Suprapubic skin (tissue), 4 donors: Measurements from ENCODE around the gene TEF. TPM values are rescaled to one million over a fixed set of nuclear protein-coding genes. Genes with fewer than 3 reads are reported as not detected.
"Not testable (repeated sequence)": the region's sequence is repeated elsewhere in the genome, so short reads cannot be mapped to it uniquely, and the experiment has no call there.

Source experiments
- DNase-seq, 2 donors: peaks; one replicate each; pipeline ENCODE4 v3.0.0-alpha.2; 2019; ENCODE audit warnings: low spot score in 2 of 2
- H3K27ac ChIP-seq: fragments of 200-600 bp; sonication (generic); one replicate; pipeline ENCODE4 v1.5.1; 2019
- H3K27me3 ChIP-seq: fragments of 200-600 bp; sonication (generic); one replicate; pipeline ENCODE4 v1.5.1; 2019
- H3K36me3 ChIP-seq: fragments of 200-600 bp; sonication (generic); one replicate; pipeline ENCODE4 v1.5.1; 2019
- H3K4me1 ChIP-seq: fragments of 200-600 bp; sonication (generic); one replicate; pipeline ENCODE4 v1.5.1; 2019
- H3K4me3 ChIP-seq: fragments of 200-600 bp; sonication (generic); one replicate; pipeline ENCODE4 v1.5.1; 2019; ENCODE audit warnings: mild to moderate bottlenecking
- H3K9me3 ChIP-seq: fragments of 200-600 bp; sonication (generic); one replicate; pipeline ENCODE4 v1.5.1; 2019
- EP300 ChIP-seq: sonication (generic); formaldehyde crosslinking; IDR thresholded peaks from one replicate; pipeline ENCODE4 v1.6.1; 2017; ENCODE audit warnings: antibody characterized with exemption
- POLR2A ChIP-seq, 2 donors: fragments of 450-650 bp; IDR thresholded peaks; one replicate each; pipeline ENCODE4 v1.6.1; 2017; ENCODE audit warnings: antibody characterized with exemption in 2 of 2, mild to moderate bottlenecking in 2 of 2, moderate library complexity in 2 of 2
- POLR2AphosphoS5 ChIP-seq, 3 donors: sonication (generic); formaldehyde crosslinking; IDR thresholded peaks; one replicate each; pipeline ENCODE4 v1.6.1; 2017; ENCODE audit warnings: antibody characterized with exemption in 3 of 3
- WGBS: methylation state at CpG from one replicate; pipeline ENCODE4 v1.1.5; 2018; 5-methylcytosine and 5-hydroxymethylcytosine counted together
- total RNA-seq, 4 donors: library from RNA; depleted of rRNA; stranded (reverse); fragments of >200 nt; gene quantifications; one replicate each; pipeline ENCODE4 v1.1.0, GENCODE V29; 2016
- TF ChIP-seq, protein P1 (sequence below), 2 donors: fragments of 200-600 bp in 1 of 2; fragments of 450-650 bp in 1 of 2; sonication (generic) in 1 of 2; IDR thresholded peaks; one replicate each; pipeline ENCODE4 v1.5.1; 2016 to 2019; ENCODE audit warnings: antibody characterized with exemption in 2 of 2, mild to moderate bottlenecking in 1 of 2, moderate library complexity in 1 of 2

TEF gene
- total RNA-seq, 4 donors from 2014 or later, result 36.1 to 87.4 (median 46.8) TPM

DNA sequence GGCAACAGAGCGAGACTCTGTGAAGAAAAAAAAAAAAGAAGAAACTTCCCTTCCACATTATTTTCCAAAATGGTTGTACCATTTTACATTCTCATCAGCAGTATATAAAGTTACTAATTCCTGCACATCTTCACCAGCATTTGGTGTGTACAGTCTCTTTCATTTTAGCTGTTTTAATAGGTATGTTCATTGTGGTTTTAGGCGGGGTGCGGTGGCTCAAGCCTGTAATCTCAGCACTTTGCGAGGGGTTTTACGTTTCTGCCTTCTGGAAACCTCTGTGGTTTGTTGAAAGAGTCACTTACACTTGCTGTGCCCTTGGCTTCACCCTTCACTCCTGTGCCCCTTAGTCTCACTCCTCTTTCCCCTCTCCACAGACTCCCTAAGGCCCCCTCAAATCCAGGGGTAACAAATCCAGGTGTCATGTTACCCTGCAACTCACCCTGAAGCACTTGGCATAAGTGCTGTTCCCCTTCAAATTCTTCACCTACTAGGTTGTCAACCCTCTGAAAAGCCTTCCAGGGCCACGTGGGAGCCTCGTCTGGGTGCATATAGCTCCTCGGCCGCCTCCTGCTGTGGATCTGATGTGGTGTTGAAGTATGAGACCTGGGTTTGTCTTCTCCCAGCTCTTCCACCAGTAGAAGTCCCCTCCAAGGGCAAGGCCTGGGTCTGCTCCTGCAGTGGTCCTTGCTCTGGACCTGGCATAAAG, 44.1 kb downstream of the TEF start:
- WGBS, result 72% methylated on average over 9 of the region's 9 CpGs
- H3K27ac ChIP-seq, result no peak overlapping the region
- TF ChIP-seq POLR2A (IDR thresholded peaks at IDR 0.05) (no peak), EP300 (no peak), POLR2AphosphoS5 (IDR thresholded peaks at IDR 0.05) (no peak)
- TF ChIP-seq, protein P1, sequence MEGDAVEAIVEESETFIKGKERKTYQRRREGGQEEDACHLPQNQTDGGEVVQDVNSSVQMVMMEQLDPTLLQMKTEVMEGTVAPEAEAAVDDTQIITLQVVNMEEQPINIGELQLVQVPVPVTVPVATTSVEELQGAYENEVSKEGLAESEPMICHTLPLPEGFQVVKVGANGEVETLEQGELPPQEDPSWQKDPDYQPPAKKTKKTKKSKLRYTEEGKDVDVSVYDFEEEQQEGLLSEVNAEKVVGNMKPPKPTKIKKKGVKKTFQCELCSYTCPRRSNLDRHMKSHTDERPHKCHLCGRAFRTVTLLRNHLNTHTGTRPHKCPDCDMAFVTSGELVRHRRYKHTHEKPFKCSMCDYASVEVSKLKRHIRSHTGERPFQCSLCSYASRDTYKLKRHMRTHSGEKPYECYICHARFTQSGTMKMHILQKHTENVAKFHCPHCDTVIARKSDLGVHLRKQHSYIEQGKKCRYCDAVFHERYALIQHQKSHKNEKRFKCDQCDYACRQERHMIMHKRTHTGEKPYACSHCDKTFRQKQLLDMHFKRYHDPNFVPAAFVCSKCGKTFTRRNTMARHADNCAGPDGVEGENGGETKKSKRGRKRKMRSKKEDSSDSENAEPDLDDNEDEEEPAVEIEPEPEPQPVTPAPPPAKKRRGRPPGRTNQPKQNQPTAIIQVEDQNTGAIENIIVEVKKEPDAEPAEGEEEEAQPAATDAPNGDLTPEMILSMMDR (IDR thresholded peaks at IDR 0.05), result no peak
- no peaks in the 10 kb centered on the region for H3K4me1 ChIP-seq
- H3K36me3 ChIP-seq, result peaks cover 31% of the 10 kb centered on the region
- no peaks in the 10 kb centered on the region for H3K9me3 ChIP-seq
- no peak overlapping the region for H3K4me3 ChIP-seq
- no peaks in the 10 kb centered on the region for H3K27me3 ChIP-seq
- DNase-seq, result no peak

DNA sequence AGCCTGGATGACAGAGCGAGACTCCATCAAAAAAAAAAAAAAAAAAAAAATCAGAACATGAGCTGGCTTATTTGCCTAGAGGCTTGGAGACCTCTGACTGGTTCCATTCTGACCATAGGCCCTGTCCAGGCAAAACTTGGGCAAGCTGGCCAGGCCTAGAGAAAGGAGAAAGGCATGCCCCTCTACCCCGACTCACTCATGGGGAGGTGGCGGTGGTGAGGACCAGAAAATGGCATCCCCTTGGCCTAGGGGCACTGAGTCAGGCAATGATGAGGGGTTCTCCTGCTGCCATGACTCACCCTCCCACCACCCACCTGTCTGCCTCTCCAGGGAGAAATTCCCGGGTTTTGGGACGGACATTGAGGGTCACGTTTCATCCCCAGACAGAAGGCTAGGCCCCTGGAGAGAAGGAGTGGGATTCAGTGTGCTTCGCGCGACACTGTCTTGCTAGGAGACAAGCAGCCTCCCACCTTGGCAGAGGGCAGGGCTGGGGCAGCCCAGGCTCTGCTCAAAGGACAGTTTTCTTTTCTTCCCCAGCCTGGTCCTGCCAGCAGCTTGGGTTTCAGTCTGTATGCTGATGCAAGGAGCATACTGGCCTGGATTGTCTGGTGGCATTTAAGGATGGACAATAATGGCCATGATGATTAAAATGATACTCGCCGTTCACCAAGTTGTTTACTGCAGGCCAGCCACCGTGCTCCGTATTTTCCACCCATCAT, 47.6 kb downstream of the TEF start:
- Histone ChIP-seq H3K4me3 (no peak overlapping the region), H3K9me3 (no peaks in the 10 kb centered on the region), H3K4me1 (peaks cover 6% of the 10 kb centered on the region), H3K36me3 (peaks cover 33% of the 10 kb centered on the region), H3K27ac (no peak overlapping the region), H3K27me3 (no peaks in the 10 kb centered on the region)
- TF ChIP-seq POLR2AphosphoS5 (IDR thresholded peaks at IDR 0.05), result no peak
- no peak for TF ChIP-seq POLR2A (IDR thresholded peaks at IDR 0.05)
- no peak for TF ChIP-seq EP300
- TF ChIP-seq, protein P1 (IDR thresholded peaks at IDR 0.05), result no peak
- 88% methylated on average over 13 of the region's 13 CpGs for whole genome bisulfite sequencing
- DNase-seq, result no peak

DNA sequence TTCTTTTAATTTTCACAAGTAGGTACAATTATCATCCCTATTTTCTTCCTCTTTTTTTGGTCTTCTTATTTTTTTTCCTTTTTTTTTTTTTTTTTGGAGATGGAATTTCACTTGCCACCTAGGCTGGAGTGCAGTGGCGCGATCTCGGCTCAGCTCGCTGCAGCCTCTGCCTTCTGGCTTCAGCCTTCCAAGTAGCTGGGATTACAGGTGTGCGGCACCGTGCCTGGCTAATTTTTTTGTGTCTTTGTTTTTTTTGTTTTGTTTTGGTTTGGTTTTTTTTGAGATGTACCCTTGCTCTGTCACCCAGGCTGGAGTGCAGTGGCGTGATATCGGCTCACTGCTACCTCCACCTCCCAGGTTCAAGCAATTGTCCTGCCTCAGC, 48.2 kb downstream of the TEF start:
- peaks cover 10% of the 10 kb centered on the region for H3K4me1 ChIP-seq
- TF ChIP-seq, protein P1 (IDR thresholded peaks at IDR 0.05), result no peak
- TF ChIP-seq EP300, result no peak
- TF ChIP-seq POLR2A (IDR thresholded peaks at IDR 0.05), result no peak
- no peak for TF ChIP-seq POLR2AphosphoS5 (IDR thresholded peaks at IDR 0.05)
- no peak overlapping the region for H3K27ac ChIP-seq
- no peaks in the 10 kb centered on the region for H3K9me3 ChIP-seq
- no peaks in the 10 kb centered on the region for H3K27me3 ChIP-seq
- peaks cover 36% of the 10 kb centered on the region for H3K36me3 ChIP-seq
- no peak overlapping the region for H3K4me3 ChIP-seq
- WGBS, result 92% methylated on average over 8 of the region's 8 CpGs
- no peak for DNase-seq

DNA sequence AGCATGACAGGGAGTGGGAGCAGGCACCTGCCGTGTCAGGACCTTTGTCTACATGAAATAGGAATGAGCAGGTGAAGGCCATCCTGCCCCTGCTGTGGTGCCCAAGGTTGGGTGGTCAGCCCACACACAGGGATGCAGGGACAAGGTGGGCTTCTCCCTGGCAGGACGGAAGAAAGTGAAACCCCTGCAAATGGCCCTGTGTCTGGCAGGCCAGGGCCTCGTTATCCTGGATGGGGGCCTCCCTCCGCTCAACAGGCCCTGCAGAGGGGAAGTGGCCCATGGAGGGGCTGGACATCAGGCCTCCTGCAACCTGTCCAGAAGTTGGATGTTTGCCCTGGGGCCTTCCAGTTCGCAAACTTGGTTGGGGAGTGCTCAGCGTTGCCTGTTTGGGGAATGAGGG, 49.9 kb downstream of the TEF start:
- H3K27me3 ChIP-seq, result no peaks in the 10 kb centered on the region
- no peak overlapping the region for H3K27ac ChIP-seq
- DNase-seq, result no peak
- 76% methylated on average over 6 of the region's 6 CpGs for WGBS
- H3K4me1 ChIP-seq, result peaks cover 19% of the 10 kb centered on the region
- TF ChIP-seq POLR2A (IDR thresholded peaks at IDR 0.05) (no peak), EP300 (no peak), POLR2AphosphoS5 (IDR thresholded peaks at IDR 0.05) (no peak)
- TF ChIP-seq, protein P1 (IDR thresholded peaks at IDR 0.05), result no peak
- H3K4me3 ChIP-seq, result no peak overlapping the region
- H3K9me3 ChIP-seq, result no peaks in the 10 kb centered on the region
- H3K36me3 ChIP-seq, result peaks cover 44% of the 10 kb centered on the region

DNA sequence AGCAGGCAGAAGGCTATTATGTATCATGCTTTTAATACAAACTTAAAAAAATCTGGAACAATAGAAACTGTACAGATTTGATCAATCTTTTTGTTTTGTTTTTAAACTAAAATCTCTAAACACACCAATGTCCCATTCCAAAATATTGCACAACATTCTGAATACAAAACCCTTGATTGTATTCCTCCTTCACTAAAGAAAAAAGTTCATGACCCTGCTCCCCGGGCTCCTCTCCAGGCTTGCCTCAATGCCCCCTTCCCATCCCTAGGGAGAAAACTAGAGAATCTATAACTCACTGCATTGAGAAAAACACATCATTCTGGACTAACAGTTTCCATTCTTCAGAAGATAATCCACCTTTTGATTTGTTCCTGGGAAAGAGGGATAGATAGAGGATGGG, 51.7 kb downstream of the TEF start:
- H3K27me3 ChIP-seq, H3K27ac ChIP-seq, H3K4me3 ChIP-seq, DNase-seq, H3K9me3 ChIP-seq: not testable (repeated sequence)
- Histone ChIP-seq H3K36me3 (peaks cover 55% of the 10 kb centered on the region), H3K4me1 (peaks cover 19% of the 10 kb centered on the region)
- 72% methylated on average over 1 of the region's 1 CpG for WGBS

DNA sequence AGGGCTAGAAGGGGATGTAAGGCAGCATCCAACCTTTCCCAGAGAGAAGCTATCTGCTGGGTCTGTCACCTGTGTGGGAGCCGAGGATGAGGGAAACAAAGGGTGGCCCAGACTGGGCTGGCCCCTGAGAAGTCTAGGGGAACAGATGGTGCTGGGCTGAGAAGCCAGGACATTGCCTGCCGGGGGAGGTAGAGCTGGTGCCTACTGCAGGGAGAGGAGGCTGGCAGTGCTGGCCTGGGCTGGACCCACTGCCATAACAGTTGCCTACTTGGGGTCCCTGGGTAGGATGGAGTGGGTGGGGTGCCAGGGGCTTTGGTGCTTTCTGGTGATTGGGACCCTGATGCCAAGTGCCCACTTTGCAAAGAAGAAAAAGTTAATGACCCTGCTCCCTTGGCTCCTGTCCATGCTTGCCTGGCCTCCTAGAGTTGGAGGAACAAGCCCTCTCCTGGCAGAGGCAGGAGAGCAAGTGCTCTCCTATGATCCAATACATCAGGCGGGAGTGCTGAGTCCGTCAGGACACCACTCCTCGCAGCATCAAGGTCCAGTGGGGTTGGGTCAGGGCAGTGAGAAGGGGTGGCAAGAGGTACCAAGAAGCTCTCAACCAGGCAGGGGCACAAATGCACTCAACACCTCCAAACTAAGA, 52.7 kb downstream of the TEF start:
- not testable (repeated sequence) for DNase-seq, H3K9me3 ChIP-seq, H3K27me3 ChIP-seq, H3K27ac ChIP-seq, H3K4me3 ChIP-seq
- peaks cover 26% of the 10 kb centered on the region for H3K4me1 ChIP-seq
- WGBS, result 56% methylated on average over 4 of the region's 5 CpGs
- peaks cover 52% of the 10 kb centered on the region for H3K36me3 ChIP-seq
